Airway epithelial cell (primary cell): Measurements from ENCODE around the gene KIAA0825. TPM values are rescaled to one million over a fixed set of nuclear protein-coding genes. Genes with fewer than 3 reads are reported as not detected.

Experiments used
- total RNA-seq: library from RNA; depleted of rRNA; stranded (reverse); fragments of >200 nt; gene quantifications from 2 replicates; pipeline ENCODE4 v1.2.3, GENCODE V29; 2015

The KIAA0825 gene, protein sequence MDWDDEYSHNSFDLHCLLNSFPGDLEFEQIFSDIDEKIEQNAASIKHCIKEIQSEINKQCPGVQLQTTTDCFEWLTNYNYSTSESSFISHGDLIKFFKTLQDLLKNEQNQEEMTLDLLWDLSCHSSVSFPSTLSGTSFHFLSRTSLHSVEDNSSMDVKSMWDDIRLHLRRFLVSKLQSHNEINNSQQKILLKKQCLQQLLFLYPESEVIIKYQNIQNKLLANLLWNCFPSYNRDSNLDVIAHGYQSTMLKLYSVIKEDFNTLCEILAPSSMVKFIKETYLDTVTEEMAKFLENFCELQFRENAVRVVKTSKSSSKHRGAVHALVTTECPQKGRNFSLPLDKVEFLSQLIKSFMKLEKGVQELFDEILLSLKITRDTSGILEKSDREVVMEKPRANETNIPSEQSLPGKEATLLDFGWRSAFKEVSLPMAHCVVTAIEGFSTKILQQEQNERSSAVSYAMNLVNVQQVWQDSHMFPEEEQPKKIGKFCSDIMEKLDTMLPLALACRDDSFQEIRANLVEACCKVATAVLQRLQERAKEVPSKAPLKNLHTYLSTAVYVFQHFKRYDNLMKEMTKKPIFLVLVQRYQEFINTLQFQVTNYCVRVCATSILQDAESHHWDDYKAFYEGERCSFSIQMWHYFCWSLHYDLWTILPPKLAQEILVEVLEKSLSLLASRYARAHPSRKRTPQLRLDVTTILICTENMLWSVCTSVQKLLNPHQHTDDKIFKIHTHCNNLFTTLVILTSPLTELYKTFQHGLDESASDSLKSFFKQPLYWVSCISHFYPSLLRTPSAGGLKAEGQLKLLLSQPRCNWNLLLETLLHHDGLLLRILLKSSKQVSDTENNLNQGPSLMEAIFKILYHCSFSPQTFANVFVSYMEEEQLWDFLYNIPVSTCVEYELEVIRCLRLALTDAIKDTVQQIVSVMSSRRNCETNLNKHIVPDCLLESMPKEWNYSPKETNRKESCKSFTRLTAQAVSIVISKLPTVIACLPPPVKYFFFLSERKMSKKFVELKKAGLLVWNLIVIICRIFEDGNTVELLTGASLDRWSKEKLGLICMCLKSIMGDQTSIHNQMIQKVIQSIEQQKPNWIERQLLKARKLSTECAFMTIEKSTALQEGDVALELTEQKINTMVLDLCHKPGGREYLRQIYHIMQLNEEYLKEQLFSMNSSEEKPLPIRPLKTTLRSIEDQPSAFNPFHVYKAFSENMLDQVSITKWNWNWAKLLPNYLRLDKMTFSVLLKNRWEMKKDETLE (N-terminal part only)
- 2.0 and 2.3 TPM in 2 replicates for total RNA-seq

DNA sequence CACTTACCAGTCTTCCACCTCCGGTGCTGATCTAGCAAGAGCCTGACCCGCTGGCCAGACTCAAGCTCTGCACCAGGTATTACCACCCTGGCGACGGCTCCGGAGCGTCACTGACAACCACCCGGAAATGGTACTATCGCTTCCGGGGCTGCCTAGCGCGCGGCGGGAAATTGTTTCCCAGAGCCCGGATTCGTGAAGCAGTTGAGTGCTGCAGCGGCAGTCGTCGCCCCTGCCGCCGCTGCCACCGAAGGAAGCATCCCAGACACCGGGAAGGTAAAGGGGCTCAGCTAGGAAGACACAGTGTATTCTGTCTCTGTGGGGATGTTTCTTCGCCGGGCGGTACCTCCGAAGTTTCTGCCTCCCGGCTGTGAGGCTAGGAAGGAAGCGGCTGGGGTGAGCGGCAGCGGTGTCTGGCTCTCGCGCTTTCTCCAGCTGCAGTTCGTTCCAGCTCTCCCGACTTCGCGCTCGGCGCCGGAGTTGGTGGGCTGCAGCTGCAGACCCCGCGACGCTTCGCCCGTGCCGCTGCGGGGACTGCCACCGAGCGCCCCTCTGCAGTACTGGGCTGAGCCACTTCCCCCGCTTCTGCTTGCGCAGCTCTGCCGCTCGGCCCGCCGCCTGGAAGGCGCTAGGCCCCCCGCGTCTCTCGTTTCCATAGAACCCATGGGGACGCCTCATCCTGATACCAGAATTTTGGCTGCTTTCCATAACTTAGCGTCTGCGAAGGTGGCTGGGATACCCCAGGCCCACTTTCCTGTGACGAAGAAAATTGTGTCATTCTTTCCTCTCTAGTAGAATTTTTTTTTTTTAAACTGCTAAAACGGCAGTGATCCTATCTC lies at the start of gene KIAA0825, which contains the start of gene SLF1:
Gene KIAA0825, minus strand, starts transcription at position 112 of the 836 bp plus-strand sequence. CDS start 81,478 bp downstream, outside the sequence.
Gene SLF1, plus strand, starts transcription at position 177 of the 836 bp plus-strand sequence. CDS start 10,142 bp downstream, outside the sequence.

Other genes with a start within 250 kb of the KIAA0825 start
- gene SLF1, start 65 bp upstream of the KIAA0825 start, total RNA-seq = 3.3 and 11.1 TPM in 2 replicates